GM19239 (cell line): ENCODE results near the gene CCND2.

ENCODE experiments used
- DNase-seq: peaks from one replicate; pipeline ENCODE4 v3.0.0; 2011; ENCODE audit warnings: low spot score; ENCODE audit not compliant: insufficient read length
- FAIRE-seq: peaks from 2 replicates; lab custom pipeline; 2011; peaks lifted over from hg19 to GRCh38; lab: Jason Lieb, UNC

CCND2 gene

GRCh38 chr12:4320497-4320852, 46.9 kb downstream of the CCND2 start:
- peak; percentile 21 for FAIRE-seq
- DNase-seq = no peak

DNA sequence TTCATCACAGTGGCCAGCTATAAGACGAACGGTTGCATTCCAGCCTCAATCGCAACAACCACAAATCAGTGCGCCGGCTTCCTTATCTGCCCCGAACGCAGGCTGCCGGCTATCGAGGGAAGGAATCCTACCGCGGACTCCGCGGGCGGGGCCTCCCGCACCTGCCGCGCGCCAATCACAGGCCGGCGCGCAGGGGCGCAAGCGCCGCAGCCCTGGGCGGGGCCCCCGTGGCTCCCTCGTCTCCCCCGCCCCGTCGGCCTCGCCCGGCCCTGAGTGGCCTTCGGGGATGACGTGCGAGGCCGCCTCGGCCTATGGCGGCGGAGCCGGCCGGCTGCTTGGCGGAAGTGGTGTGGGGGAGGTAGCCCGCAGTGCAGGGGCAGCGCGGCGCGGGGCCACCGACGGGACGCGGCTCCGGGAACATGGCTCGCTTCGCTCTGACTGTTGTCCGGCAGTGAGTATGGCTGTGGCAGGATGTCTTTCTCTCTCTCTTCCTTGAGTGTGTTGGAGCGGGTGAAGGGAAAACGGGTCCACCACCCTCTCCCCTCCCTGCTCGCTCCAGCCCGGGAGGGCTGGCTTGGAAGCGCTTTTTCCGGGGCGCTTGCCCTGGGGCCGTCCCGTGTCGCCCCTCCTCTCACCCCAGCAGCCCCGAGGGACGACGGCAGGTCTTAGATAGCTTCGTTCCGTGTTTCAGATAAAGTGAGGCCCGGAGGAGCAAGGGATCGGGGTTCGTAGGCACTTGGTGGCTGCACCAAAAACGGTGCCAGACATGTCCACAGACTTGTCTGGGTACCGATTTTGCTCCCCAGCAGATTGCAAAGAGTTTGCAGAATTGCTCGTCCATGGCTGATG, 47.5 kb downstream of the CCND2 start, which contains the start of gene TIGAR:
Gene TIGAR (plus strand): TSS at position 361 of the 849 bp plus-strand sequence. CDS start 59 bp downstream, at position 420.
- peak; percentile 97 for DNase-seq
- peak; percentile 88 for FAIRE-seq

DNA sequence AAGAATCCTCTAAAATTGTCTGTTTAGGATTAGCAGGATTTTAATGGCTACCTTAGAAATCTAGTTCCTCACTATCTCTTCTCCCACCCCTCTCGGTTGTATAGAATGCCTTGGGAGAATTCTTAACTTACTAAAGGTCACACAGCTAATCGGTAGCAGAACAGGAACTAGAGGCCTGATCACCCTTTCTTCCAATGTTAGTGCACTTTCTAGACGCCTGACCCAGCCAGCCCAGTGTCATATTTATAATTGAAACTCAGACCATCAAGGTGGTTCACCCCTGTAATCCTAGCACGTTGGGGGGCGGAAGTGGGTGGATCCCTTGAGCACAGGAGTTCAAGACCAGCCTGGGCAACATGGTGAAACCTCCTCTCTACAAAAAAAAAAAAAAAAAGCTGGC, 49.2 kb downstream of the CCND2 start:
- DNase-seq = no peak
- FAIRE-seq = no peak
